Kidney glomerular epithelial cell (primary cell): ENCODE results near the gene ZNF747.
"Not testable (repeated sequence)": the region's sequence is repeated elsewhere in the genome, so short reads cannot be mapped to it uniquely, and the experiment has no call there.

Experiments
- DNase-seq: peaks from one replicate; lab custom pipeline; 2025; lab: John Stamatoyannopoulos, UW

The ZNF747 gene

DNA sequence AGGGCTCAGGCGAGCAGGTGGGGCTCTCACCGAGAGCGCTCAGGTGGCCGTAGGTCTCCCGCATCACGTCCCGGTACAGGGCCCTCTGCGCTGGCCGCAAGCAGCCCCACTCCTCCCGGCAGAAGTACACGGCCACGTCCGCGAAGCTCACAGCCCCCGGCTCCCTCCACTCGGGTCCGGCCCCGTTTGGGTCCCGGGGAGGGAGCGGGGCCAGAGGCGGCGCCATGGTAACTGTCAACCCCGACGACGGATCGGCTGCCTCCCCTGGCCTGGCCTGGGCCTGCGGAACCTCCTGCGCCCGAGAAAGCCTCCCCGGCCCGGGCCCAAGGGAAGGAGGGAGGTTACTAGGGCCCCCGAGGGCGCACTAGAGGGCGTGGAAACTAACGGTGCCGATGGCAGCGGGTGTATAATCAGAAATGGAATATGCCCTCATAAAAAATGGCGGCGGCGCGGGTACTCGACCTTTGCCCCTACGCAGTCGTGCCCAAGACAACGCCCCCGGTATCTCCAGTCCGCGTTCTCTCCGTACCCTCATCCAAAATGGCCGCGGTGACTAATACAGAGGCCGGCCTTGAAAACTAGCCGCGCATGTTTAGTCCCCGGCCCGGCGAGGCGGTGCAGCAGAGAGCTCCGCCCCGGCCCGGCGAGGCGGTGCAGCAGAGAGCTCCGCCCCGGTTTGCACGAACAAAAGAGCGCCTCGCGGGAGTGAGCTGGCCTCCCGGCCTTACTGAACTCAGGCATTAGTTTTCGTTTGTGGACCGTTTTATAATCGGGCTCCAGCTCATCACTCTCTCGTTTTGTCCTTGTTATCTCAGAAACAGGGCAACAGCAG lies 23.5 kb upstream of the ZNF747 start, which contains the start of gene ZNF764:
TSS of gene ZNF764 (minus strand) at position 418 of the 832 bp plus-strand sequence. CDS start at position 226, 192 bp downstream.
- peak; percentile 90 for DNase-seq

DNA sequence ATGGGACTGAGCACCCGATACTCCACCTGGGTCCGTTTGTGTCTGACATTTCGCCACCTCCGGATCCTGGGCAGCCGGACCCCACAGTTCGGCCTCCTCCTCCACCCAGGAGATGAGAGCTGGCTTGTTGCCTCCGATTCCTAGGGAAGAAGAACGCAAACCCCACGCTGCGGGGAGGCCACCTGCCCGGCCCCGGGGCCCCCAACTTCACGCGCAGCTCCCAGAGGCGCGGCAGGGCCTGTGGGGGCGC lies 23.0 kb upstream of the ZNF747 start:
- no peak for DNase-seq

DNA sequence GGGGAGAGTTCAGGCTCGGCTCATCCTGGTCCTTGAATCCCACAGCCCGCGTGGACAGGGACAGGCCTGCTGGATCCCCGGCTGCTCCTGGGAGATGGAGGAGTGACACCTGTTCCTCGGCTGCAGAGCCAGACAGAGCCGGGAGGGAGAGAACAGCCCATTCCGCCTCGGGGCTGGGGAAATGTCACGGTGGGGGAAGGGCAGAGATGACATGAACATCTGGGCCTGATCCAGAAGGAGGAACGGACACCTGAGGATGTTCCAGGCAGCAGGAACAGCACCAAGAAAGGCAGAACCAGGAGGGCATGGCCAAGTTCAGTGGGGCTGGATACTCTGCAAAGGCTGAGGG lies 21.4 kb upstream of the ZNF747 start:
- no peak for DNase-seq

DNA sequence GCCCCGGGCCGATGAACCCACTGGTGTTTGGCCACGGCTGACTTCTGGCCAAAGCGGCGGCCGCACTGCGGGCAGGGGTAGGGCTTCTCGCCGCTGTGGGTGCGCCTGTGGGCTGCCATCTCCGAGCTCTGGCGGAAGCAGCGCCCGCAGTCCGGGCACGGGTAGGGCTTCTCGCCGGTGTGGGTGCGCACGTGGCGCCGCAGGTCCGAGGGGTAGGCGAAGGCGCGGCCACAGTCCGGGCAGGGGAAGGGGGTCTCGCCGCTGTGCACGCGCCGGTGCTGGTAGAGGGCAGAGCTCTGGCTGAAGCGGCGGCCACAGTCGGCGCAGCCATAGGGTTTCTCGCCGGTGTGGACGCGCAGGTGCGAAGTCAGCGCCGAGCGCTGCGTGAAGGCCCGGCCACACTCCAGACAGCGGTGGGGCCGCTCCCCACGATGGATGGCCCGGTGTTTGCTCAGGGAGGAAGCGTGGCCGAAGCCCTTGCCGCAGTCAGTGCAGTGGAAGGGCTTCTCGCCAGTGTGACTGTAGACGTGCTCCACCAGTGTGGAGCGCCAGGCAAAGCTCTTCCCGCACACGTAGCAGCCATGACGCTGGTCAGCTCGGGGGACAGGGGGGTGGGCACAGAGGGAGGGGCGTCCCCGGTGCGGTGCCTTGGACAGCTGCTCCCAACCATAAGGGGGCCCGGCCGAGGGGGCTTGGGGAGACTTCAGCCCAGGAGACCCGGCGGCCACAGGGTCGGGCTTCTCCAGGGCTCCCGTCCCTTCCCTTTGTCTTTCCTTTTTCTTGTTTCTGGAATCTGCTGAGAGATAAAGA lies 20.9 kb upstream of the ZNF747 start:
- DNase-seq: no peak

DNA sequence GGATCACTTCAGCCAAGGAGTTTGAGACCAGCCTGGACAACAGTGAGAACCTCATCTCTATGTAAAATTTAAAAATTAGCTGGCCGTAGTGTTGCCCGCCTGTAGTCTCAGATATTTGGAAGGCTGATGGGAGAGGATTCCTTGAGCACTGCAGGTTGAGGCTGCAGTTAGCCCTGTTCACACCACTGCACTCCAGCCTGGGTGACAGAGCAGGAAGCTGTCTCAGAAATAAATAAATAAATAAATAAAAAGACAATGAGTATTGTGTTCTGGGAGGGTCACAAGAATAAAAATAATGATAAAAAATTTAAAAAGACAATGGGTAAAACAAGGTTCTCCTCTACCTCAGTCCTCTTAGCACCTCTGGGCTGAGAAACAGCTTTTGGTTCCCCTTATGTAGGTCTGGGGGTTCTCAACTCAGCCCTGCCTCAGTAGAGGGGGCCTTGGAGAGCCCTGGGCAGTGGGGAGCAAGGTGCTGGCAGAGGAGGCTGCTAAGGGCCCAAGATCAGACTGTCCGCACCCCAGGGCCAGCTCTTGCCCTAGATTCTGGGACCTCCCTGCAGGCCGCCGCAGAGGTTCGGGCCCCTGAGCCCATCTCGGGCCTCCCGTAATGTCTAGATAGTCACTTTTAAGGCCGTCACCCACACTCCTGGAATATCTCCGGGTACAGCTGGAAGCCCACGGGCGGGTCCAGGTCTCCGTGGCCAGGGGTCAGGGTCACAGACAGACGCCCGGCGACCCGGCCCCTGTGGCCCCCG lies 20.1 kb upstream of the ZNF747 start:
- no peak for DNase-seq

DNA sequence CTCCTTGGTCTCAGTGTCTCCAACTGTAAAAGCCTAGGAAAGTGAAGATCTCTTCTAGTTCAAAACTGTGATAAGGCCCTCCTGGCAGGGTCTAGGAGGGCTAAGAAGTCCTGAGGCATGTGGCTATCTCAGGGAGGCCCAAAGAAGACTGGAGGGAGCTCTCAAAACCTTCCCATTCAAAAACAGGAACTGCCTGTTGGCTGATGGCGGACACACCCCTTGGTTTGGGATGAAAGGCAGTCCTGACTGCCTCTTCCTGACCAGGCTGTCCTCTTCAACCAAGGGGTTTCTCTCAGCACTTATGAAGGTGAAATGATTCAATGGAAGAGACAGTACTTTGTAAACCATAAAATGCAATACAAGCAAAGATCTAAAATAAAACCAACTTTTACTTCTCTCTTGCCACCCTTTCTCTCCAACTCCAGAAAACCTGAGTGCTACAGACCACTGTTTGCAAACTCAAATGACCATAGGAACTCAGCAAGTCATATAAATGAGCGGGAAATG lies 18.8 kb upstream of the ZNF747 start:
- no peak for DNase-seq

DNA sequence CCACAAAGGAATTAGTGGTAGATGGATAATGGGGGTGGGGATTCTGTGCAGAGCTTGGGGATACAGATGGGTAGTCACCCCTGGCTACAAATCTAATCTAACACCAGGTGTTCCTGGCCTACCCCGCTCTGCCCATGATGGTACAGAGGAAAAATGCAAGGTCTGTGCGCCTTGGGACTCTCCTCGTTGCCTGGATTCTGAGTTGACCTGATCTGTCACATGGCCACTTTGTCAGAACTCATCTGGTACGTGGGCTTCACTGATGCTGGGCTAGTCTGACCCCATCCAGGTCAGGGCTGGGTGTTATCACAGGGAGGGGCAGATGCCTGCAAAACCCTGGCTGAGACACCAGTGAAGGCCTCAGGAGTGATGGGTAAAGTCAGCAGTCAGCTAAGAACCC lies 18.3 kb upstream of the ZNF747 start:
- DNase-seq: no peak

DNA sequence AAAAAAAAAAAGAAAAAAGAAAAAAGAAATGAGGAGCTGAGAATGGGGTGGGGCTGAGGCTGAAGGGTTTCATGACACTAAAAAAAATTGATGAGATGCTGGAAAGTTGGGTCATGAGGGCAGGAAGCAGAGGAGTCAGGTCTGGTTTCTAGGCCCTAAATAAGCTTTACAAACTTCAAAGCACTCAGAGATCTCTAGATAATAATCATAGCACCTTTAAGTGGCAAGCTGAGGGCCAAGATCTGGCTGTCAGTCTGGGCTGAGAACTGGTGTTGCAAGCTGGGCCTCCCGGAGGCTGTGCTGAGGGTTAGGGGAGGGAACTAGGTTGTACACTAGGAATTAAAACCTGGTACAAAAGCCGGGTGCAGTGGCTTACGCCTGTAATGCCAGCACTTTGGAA lies 17.1 kb upstream of the ZNF747 start:
- DNase-seq: no peak

DNA sequence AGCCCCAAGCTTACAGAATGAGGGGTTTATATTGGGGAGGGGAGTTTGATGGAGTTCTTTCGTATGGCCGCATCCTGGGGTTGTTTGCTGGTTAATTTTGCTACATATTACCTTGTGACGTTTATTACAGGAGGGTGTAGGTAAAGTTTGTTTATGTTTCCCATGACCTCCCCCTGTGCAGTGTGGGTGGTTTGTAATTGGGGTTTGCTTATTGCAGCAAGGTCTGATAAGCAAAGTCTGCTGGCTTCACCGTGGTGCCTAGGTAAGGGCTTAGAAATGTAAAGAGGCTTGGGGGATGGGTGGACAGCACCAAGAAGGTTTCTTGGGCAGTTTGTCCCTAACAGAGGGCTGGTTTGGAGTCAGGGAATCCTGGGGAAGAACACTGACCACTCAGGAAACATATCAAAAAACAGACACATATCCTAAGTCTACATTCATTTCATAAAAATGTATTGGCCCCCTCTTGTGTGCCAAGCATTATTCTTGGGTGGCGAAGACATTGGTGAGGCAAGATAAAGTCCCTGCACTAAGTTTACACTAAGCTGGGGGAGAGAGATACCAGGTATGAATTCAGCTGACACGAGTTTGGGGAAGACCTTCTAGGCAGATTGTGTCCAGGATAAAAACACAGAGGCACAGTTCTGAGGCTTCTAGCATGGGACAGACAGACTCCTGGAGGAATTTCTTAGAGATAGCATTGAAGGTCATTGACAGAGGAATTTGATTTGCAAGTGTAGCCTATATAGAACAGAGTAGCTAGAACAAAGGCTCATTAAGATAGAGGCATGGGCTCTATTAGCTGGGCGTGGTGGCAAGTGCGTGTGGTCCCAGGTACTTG lies 14.0 kb upstream of the ZNF747 start:
- DNase-seq: no peak

DNA sequence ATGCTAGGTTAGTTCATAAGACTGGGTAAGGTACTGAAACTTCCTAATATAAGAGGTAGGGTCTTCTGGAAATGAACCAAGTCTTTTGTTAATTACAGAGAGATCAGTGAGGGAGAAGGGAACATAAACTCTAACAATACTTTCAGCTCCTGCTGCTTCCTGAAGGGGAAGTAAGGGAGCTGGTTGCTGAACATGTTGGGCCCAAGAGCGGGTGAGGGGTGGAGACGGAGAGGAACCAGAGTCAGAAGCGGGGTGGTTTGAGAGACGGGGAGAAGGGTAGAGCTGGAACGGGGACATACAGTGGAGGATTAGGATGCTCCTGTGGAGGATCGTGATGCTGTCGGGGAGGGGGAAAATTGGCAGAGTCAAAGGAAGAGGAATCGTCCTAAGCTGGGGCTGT lies 11.5 kb upstream of the ZNF747 start:
- no peak for DNase-seq

DNA sequence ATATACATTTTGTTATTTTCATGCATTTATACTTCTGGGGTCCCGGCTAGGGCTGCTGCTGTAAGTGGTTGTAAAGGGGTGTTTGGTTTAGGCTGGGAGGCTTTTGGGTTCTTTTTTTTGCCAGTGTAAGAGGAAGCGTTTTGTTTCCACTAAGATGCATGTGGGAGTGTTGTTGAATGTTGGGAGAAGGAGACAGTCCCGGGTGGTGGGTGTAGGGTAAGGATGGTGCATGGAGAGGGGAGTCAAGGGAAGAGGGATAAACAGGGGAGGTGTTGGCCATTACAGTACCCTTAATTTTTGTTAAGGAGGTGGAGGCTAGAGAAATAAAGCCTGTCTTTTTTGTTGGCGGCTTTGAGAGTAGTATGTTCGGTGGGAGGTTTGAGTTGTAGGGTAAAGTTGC lies 8.4 kb upstream of the ZNF747 start:
- no peak for DNase-seq

DNA sequence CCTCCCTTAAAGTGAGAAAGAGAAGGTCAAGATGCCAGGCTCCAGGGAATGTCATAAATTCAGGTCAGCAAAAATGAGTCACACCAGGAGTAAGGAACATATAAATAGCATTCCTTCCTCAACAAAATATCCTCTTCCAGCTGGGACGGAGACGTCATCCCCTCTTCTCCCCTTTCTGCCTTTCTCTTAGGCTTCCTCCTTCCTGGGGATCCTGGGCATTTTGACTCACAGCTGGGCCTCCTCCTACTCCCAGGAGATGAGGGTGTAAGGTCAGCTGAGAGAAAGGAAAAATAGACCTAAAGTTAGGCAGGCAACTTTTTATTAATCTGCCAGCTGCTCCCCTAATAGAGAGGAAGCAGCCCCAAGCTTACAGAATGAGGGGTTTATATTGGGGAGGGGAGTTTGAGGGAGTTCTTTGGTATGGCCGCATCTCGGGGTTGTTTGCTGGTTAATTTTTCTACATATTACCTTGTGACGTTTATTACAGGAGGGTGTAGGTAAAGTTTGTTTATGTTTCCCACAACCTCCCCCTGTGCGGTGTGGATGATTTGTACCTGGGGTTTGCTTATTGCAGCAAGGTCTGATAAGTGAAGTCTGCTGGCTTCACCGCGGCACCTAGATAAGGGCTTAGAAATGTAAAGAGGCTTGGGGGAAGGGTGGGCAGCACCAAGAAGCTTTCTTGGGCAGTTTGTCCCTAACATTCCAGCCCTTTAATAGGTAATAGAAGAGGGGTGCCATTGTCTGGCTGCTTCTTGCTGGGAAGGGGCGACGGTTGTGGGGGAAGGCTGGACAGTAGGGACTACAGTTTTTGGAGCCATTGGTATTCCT lies 7.1 kb upstream of the ZNF747 start:
- no peak for DNase-seq

DNA sequence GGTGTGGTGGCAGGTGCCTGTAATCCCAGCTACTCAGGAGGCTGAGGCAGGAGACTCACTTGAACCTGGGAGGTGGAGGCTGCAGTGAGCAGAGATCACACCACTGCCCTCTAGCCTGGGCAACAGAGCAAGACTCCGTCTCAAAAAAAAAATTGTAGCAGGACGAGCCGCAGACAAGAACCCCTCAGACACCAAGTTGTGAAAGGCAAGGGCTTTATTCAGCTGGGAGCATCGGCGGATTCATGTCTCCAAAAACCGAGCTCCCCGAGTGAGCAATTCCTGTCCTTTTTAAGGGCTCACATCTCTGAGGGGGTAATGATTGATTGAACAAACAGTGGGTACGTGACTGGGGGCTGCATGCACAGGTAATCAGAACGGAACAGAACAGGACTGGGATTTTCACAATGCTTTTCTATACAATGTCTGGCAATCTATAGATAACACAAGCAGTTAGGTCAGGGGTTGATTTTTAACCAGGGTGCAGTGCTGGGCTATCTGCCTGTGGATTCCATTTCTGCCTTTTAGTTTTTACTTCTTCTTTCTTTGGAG lies 6.3 kb upstream of the ZNF747 start:
- DNase-seq: not testable (repeated sequence)

DNA sequence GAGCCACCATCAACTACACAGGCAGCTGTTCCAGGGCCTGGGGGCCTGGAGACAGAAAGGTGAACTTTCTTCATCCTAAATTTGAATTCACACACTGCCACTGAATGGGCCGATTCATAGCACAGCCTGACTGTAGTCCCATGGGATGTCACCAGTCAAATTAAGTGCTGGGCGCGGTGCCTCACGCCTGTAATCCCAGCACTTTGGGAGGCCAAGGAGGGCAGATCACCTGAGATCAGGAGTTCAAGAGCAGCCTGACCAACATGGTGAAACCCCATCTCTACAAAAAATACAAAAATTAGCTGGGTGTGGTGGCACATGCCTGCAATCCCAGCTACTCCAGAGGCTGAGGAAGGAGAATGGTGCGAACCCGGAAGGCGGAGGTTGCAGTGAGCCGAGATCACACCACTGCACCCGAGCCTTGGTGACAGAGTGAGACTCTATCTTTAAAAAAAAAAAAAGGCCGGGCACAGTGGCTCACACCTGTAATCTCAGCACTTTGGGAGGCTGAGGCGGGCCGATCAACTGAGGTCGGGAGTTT lies 5.4 kb upstream of the ZNF747 start:
- DNase-seq: not testable (repeated sequence)

DNA sequence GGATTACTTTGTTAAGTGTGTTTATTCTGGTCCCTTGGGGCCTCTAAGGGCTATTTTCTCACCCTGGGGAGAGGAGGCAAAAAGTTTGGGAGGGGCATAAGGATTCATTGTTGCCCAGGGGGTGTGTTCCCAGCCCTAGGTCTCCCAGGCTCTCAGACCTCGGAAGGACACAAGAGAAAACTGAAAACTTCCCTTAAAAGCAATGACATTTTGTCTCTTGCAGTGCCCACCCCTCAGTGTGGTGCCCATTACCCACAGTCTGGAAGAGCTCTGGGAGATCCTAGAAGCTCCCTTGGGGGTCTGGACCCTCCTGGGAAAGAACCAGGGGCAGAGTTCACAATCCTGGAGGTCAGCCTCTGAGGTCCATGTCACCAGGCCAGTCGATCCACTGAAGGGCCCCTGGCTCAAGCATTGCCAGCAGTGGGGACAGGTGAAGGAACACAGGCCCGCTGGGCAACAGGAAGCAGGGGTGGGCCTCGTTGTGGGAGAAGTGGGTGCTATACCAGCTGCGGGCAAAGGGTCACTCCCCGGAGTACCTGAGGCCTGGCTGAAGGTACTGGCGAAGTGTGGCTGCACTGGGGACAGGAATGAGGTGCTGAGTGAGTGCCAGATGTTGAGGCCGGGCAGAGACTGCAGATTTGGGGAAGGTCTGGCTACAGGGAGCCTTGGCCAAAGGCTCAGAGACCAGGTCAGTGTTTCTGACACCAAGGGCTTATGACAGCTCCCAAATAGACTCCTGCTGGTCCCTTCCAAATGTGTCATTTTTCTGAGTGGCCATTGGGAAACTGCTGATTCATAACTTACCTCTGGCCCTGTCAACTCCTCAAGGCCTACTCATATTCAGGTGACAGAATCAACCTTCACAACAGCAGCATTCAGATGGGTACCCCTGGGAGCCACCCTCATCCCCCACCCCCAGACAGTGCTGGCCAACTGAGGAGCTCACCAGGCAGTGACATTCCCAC lies 4.6 kb upstream of the ZNF747 start:
- no peak for DNase-seq

DNA sequence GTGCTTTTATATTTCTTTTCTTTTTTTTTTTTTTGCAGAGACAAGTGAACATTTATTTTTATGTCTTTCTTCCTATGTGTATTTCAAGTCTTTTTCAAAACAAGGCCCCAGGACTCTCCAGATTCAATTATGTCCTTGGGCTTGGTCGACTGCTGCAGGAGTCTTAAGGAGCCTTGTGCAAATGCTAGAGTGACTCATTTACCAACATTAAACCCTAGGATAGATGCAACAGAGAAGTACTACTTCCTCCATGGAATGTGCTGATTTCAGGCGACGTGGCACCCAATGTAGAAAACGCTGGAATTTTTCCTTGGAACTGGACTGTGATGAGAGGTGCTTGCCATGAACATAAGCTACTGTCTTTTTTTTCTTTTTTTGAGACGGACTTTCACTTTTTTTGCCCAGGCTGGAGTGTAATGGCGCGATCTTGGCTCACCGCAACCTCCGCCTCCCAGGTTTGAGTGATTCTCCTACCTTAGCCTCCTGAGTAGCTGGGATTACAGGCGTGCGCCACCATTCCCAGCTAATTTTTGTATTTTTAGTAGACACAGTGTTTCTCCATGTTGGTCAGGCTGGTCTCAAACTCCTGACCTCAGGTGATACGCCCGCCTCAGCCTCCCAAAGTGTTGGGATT lies 1.9 kb upstream of the ZNF747 start:
- not testable (repeated sequence) for DNase-seq

DNA sequence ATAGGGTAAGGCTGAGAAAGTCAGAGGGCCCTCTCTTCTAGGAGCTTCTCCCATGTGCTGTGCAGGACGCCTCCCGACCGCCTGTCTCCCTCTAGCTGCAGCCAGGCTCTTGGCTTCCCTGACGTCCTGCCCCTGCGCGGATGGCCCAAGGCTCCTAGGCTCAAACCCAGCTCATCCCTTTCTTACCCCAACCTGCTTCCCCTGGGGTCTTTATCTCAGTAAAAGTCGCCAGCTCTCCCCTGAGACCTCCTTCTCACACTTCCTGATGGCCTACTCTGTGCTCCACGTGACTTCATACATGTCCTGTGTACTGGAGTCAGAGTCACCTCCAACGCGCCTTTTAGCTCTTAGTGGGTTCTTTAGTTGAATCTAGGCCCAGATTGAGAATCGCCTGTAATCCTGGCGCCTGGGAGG lies 1.1 kb upstream of the ZNF747 start:
- peak; percentile 59 for DNase-seq

DNA sequence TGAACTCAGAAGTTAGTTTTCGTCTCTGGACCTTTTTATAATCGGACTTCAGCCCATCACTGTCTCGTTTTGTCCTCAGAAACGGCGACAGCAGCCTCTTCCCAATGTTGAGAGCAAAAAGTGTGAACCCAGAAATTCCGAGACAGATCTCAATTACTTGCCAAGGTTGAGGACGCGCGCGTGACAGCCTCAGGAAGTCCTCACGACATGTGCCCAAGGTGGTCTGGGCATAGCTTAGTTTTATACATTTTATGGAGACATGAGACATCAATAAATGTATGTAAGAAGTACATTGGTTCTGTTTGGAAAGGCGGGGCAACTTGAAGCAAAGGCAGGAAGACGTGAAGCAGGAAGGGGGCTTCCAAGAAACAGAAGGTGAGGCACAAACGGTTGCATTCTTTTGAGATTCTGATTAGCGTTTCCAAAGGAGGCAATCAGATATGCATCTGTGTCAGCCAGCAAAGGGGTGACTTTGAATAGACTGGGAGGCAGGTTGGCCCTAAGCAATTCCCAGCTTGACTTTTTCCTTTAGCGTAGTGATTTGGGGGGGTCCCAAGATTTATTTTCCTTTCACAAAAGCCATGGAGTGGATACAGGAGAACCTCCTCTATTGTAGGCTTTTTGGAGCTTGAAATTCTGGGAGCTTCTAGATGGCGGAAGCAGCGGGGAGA lies 583 bp upstream of the ZNF747 start:
- DNase-seq: no peak
